Renal pelvis (tissue), 4 donors: ENCODE results near the gene EPB41L3. TPM values are rescaled to one million over a fixed set of nuclear protein-coding genes. Genes with fewer than 3 reads are reported as not detected.

ENCODE experiments used
- DNase-seq: peaks from one replicate; pipeline ENCODE4 v3.0.0-alpha.2; 2013
- polyA plus RNA-seq, 3 donors: library from polyadenylated mRNA; unstranded; fragments of 120-200 nt; gene quantifications; one replicate each; pipeline ENCODE4 v1.2.1, GENCODE V29; 2013; ENCODE audit not compliant: insufficient read length in 3 of 3

The EPB41L3 gene
- polyA plus RNA-seq, 3 donors = 56.0 to 60.3 (median 58.2) TPM

DNA sequence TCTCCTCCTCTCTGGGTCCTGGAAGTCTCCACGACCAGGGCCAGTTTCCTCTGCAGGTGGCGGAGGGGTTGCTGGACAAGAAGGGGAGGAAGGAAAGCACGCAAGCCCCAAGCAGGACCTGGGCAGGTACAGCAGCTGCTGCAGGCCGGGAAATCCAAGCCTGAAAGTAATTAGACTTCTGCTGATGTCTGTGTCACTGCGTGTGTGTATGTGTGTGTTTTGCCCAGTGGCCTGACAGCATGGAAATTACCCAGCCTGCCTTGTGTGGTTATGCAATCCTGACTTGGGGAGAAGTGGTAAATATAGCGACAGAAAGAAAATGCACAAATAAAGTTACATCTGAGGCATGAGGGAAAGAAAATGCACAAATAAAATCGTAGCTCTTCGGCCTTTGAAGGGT, 126.5 kb downstream of the EPB41L3 start:
- no peak for DNase-seq

DNA sequence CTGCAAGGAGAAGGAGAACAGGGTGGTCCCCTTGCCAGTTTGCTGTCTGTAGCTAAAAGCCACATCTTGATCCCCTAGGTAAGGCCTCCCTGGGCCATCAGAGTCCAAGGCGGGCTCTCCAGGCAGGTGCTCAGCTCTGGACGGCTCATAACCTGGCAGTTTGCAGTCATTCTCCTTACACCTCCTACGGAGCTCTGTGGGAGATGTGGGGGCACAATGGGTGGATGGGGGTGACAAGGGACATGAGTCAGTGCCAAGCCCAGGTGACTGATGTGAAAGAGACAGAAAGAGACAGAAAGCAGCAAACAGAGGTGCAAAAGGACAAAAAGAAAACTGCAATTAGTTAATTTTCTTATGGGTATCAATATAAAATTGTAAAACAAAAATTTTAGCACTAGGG, 127.7 kb downstream of the EPB41L3 start:
- no peak for DNase-seq

DNA sequence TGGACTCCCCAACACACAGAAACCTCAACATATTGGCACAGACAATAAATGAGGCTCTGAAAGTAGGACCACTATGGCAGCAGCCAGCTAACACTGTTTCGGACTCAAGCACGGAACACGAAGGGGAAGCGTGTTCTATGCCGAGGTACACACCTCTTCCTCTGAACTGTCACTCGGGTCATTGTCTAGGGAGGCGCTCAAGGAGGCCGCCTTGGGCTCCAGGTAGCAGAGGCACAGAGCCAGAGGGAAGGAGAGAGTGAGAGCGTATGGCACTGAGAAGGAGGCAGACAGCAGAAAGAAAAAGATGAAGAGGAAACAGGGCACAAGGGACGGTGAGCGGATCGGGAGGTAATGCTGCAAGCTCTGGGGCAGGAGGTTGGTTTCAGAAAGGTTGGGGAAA, 128.1 kb downstream of the EPB41L3 start:
- DNase-seq = no peak

DNA sequence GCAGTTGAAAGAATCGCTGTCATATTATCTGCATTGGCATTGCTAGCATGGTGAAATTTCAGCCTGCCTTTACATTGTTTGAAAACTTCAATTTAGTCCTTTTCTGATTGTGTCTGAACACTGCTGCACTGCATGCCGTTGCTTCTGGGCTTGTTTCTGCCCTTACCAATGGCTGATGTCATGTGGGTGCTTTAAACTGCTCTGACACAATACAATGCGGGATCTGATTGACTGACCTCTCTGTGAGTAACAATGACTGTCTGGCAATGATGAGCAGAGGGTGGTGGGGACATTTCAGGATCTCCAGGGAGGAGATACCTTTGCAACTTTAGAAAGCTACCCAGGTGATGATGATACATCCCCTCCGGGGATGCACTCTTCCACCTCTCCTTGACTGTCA, 128.8 kb downstream of the EPB41L3 start:
- DNase-seq = no peak

DNA sequence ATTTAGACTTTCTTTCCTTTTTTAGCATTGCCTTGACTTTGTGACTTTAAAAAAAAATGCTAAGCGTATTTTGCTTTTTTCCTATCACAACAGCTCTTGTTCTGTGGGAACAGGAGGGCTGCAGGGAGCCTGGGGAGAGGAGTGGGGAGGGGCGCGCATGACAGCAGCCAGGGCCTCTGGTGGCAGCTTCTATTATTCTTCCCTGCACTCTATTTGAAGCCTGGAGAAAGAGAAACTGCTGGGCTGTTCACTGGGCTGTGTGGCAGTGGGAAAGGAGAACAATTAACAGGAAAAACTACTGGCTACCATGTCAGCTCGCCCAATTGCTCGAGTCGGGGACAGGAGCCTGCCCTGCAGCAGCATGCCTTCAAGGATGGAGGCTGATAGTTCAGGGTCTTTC, 129.3 kb downstream of the EPB41L3 start:
- DNase-seq = no peak

DNA sequence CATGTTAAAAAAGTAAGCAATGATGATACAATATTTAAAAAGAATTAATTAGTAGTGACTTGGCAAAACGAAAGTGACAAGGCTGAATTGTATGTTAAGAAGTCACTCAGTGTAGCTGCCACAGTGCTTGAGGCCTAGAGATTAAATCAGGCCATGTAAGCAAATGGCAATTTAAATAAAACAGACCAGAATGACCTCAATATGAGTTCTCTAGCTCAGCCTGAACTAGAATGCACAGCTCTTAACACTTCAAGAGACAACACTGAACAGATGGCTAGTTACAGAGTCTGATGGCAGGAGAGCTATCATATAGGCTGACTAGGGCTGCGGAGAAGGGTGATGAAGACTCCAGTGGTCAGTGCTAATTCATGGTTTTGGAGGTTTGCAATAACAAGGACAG, 130.3 kb downstream of the EPB41L3 start:
- DNase-seq = no peak

DNA sequence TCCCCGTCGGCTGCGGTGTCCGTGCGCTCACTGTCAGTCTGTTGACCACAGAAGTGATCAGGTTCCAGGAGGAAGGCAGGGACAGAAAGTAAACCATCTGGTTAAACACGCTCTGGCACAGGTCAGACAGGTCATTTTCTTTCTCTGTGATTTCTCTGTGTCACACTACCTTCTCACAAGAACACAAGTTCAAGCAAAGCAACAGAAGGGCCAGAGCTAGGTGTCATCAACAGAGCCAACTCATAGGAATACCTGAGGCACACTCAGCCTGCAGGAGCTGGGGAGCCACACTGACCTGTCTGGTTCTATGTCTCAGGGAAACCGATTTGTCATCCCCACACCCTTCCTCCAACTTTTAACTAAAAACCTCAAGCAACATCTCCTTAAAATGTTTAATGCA, 133.2 kb downstream of the EPB41L3 start:
- DNase-seq = no peak

DNA sequence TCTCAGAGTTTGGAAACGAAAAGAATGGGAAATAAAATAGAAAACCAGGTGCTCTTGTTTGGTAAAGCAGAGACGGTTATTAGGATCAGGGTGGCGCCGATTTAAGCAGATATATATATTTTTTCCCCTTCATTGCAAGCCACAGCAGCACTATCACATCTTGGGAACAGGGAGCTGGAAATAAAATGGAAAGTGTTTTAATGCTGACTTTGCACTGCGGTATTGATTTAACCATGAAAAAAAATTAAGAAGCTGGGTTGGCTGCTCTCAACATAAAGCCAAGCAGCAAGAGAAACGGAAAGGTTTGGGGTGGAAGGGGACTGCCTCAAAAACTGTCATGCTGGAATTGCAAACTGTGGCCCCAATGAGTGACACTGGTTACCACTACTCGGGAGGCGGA, 145.5 kb downstream of the EPB41L3 start:
- no peak for DNase-seq

DNA sequence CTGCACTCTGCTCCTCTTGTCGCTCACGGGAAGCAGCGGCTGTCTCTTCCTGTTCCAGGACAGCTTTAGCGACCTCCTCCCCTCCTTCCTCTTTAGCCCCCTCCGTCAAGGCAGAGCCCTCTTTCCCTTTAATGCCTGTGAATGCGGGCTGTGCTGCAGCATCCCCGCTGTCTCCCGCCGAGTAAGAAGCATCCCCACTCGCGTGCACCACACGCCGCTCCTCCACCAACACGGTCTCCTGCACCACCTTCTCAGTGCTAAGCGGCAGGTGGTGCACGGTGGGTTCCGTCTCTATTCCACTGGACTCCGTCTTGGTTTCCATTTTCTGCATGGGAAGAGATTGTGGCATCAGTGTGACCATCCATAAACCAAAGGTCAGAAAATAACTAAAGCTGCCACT, 146.7 kb downstream of the EPB41L3 start:
- no peak for DNase-seq

DNA sequence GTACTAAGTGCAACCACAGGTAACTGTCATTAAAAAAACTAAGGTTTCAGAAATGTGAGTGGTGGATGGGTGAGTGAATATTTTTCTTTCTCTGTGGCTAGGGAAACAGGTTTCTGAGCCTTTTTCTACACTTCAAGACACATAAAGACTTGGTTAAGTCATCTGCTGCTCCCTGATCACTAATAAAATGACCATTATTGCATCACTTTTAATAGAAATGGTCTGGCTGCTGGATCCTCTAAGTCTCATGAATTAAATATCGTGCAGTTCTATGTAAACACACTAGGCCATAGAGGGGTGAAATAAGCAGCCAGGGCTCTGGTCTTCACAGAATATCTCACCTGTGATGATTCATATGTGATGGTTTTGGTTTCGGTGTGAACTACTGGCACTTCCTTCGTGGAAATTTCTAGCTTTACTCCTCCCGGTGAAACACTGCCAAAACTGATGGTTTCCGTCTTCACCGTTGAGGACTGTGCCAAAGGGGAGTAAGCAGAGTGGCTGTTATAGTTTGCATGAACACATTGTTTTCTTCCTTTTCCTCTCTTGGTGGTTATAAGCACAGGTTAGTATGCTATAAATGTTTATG, 147.8 kb downstream of the EPB41L3 start:
- DNase-seq = no peak

DNA sequence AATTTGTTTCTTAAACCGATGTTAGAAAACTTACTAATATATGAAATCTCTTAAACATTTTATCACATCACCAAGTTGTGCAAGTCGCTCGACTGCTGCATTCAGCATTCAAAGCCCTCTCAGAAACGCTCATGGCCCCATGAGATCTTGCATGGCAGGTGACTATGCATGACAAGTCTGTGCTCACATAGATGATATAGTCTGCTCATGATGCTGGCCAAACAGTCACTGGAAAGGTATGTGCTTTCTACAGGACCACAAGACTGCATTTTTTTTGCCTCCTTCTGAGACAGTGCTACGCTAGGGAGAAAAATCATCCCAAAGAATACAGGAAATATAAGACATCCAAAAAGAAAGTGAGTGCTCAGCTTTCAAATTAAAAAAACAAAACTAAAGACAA, 150.0 kb downstream of the EPB41L3 start:
- DNase-seq = no peak

DNA sequence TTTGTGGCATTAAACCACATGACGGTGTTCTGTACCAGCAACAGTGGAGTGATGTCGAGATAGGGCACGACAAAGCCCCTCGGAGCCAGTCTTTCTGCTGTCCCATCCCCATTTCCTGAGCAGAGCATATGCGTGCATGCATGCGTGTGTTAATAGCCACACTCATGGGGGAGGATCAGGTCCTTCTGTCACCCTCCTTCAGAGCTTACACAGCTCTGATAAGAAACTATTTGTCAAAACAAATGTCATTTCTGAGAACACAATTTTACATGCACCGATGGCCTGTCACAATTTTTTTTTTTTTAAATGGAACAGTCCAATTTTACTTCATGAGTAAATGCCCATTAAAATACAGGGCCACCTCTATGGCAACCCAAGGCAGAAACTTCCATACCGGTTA, 152.4 kb downstream of the EPB41L3 start:
- no peak for DNase-seq

DNA sequence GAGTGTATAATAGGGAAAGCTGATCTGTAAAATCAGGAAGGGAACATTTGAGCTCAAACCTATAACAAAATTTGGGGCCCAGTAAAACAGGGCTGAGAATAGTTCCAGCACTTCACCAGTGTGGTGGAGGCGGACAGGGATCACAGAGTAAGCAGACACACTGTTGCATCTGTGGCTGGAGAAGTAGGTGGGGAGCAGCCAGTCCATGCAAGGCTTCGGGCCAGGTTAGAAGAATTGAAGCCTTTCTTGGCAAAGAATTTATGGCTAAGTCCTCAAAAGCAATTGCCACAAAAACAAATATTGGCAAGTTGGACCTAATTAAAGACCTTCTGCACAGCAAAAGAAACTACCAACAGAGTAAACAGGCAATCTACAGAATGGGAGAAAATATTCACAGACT, 154.4 kb downstream of the EPB41L3 start:
- DNase-seq = no peak

DNA sequence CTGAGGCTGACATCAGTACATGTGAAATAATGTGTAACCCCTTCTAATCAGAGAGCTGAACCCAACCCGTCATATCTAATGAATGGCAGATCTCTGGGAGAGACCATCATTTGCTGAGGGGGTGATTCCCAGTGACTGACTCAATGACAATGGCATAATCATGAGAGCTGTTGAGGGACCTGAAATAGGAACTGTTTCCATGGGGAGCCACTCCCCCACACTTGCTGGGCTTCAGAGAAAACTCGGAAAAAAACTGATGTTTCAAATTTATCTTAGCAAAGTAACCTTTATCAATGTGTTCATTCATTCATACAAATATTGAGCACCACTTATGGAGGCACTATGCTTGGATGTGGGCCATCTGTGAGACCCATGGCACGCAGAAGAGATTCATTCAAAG, 154.9 kb downstream of the EPB41L3 start:
- DNase-seq = no peak

DNA sequence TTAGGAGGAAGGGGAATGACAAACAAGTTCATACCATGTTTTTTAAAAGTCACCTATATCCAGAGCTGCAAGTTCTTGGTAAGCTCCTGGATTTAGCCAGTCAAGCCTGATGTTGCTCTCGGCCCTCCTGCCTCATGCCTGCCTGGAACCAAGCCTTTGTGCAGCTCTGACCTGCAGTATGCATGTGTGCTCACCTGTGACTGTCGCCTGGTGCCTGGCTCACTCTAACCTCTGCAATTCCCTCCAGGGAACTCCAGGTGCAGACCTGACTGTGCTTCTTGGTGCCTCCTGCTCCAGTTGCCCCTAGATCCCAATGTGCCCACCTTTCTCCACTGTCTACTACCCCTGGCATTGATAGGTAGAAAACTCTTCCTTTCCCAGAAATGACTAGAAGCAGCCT, 163.2 kb downstream of the EPB41L3 start:
- DNase-seq = peak; percentile 15

DNA sequence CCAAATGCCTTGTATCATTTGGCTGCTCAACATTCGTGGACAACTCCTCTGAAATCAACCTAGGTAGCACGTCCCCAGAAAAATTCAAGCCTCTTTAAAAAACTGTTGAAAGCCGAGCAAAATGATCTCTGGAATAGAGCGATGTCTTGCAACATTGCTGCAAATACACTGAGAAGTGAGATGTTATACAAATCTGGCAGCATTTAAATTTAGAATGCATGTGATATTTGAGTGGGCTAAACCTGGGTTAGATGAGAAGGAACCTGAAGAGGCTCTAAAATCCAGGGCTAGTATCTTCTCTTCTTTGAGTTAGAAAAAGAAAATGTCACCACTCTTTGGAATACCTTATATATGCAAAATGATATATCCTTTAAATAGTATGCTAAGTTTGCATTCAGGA, 166.8 kb downstream of the EPB41L3 start:
- no peak for DNase-seq

DNA sequence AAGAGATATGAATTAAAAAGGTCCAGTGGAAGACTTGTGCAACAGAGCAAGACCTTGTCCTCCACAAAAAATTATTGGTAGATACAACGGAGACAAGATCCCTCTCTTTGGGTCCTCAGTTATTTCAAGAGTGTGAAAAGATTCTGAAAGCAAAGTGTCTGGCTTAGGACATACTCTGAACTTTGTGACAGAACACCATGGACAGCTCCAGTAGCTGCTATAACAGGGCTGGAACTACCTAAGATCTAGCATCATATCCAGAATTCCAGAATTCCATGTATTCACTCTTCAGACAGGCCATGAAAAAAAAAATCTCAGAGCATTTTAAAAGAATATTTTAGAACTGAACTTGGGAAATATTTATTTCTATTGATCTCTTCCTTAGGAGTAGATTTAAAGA, 173.5 kb downstream of the EPB41L3 start:
- DNase-seq = peak; percentile 7

DNA sequence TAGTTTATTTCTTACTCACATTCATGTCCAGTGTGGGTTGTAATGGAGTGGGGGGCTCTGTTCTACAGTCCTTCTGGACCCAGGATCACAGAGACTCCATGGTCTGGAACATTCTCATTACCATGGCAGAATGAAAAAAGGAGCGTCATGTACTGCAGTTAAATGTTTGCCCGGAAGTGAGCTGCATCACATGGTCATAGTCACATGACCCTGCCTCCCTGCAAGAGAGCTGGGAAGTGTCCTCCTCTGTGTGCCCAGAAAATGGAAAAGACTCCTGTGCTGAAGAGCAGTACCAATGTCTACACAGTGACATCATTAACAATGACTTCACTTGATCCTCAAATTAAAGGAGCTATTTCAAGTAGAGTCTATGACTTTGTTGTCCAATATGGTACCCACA, 174.3 kb downstream of the EPB41L3 start:
- DNase-seq = no peak

DNA sequence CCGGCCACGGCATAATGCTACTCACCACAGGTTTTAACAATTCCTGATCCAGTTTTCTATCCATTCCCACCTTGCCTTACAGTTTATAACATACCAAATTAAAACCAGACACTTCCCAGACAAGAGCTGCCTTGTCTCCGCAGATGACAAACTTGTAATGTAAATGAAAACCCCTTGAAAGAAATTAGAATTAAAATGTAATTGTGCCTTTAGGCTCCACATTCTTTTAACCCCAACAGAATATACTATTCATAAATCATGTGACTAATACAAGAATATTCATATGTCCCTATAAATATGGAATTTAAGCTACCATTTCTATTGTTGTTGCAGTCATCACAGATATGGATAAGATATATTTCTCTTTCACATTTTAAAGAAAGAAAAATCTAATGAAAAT, 178.4 kb downstream of the EPB41L3 start:
- no peak for DNase-seq

DNA sequence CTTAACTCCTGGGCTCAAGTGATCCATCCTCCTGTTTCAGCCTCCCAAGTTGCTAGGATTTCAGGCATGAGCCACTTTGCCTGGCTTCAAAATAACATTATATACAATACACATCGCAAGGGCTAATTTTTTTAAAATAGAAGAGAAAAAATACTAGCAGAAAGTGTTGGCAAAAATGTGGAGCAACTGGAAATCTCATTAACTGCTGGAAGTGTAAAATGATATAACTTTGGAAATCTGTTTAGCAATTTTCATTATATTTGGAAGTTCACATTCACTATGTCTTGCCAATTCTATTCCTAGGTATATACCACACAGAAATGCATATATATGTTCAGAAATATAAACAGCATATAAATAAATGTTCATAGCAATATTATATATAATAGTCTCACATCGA, 193.2 kb downstream of the EPB41L3 start:
- DNase-seq = no peak
